ENCODE data around the gene PEF1. TPM values are rescaled to one million over a fixed set of nuclear protein-coding genes. Genes with fewer than 3 reads are reported as not detected.

The PEF1 gene
- total RNA-seq, 2 experiments from 2014 or later, result 45.9 to 47.1 TPM

- H3K9me3 Mint-ChIP-seq (ENCODE audit: low read depth), result no peaks in the 10 kb centered on the region
- no peaks in the 10 kb centered on the region for H3K4me1 Mint-ChIP-seq
- ATAC-seq (no peak), DNase-seq (no peak)
- no peaks in the 10 kb centered on the region for H3K36me3 Mint-ChIP-seq
- no peak overlapping the region for H3K27ac Mint-ChIP-seq
- H3K4me3 Mint-ChIP-seq, result no peak overlapping the region
- peaks cover 40% of the 10 kb centered on the region for H3K27me3 Mint-ChIP-seq
- CTCF ChIA-PET, result interaction anchor here (1.3 to 1.6 kb wide), 5 partner anchors 15 to 111 kb away, joined by 3 to 8 read pairs (median 4); partner anchors contain the start of gene COL16A1
Observed at GRCh38 chr1:31679091-31679490, 34.4 kb upstream of the PEF1 start.

- no peak overlapping the region for H3K4me3 Mint-ChIP-seq
- no peak for ATAC-seq
- H3K36me3 Mint-ChIP-seq, result no peaks in the 10 kb centered on the region
- H3K4me1 Mint-ChIP-seq, result no peaks in the 10 kb centered on the region
- H3K27me3 Mint-ChIP-seq, result peaks cover 40% of the 10 kb centered on the region
- DNase-seq, result no peak
- CTCF ChIA-PET, result interaction anchor here (1.3 to 1.6 kb wide), 5 partner anchors 14 to 111 kb away, joined by 3 to 8 read pairs (median 4); partner anchors contain the start of gene COL16A1
- H3K9me3 Mint-ChIP-seq (ENCODE audit: low read depth), result no peaks in the 10 kb centered on the region
- no peak overlapping the region for H3K27ac Mint-ChIP-seq
Observed at GRCh38 chr1:31678681-31679080, 34.0 kb upstream of the PEF1 start.

GRCh38 chr1:31677949-31678348, 33.3 kb upstream of the PEF1 start:
- no peak overlapping the region for H3K4me3 Mint-ChIP-seq
- CTCF ChIA-PET, result interaction anchor here (0.8 to 1.3 kb wide), 3 partner anchors 37 to 112 kb away, joined by 3 to 5 read pairs (median 4); no protein-coding TSS in a partner anchor
- peaks cover 40% of the 10 kb centered on the region for H3K27me3 Mint-ChIP-seq

GRCh38 chr1:31677401-31677800, 32.7 kb upstream of the PEF1 start:
- Mint-ChIP-seq H3K4me3 (no peak overlapping the region), H3K36me3 (no peaks in the 10 kb centered on the region), H3K4me1 (no peaks in the 10 kb centered on the region), H3K27ac (no peak overlapping the region), H3K9me3 (ENCODE audit: low read depth) (no peaks in the 10 kb centered on the region), H3K27me3 (peaks cover 36% of the 10 kb centered on the region)
- ATAC-seq (no peak), DNase-seq (no peak)
- CTCF ChIA-PET, result interaction anchor here (0.8 to 1.0 kb wide), 2 partner anchors 38 to 112 kb away, joined by 3 to 5 read pairs; no protein-coding TSS in a partner anchor

More at GRCh38 chr1:31677949-31678348, 33.3 kb upstream of the PEF1 start:
- Mint-ChIP-seq H3K9me3 (ENCODE audit: low read depth) (no peaks in the 10 kb centered on the region), H3K4me1 (no peaks in the 10 kb centered on the region), H3K36me3 (no peaks in the 10 kb centered on the region), H3K27ac (no peak overlapping the region)
- no peak for ATAC-seq
- DNase-seq, result no peak

GRCh38 chr1:31675756-31676155, 31.1 kb upstream of the PEF1 start:
- CTCF ChIA-PET, result interaction anchor here (1.4 to 1.6 kb wide), 3 partner anchors 12 to 113 kb away, joined by 4 to 5 read pairs (median 5); no protein-coding TSS in a partner anchor
- H3K9me3 Mint-ChIP-seq (ENCODE audit: low read depth), result no peaks in the 10 kb centered on the region
- no peaks in the 10 kb centered on the region for H3K4me1 Mint-ChIP-seq
- no peak overlapping the region for H3K27ac Mint-ChIP-seq
- H3K4me3 Mint-ChIP-seq, result no peak overlapping the region
- ATAC-seq, result no peak
- DNase-seq, result no peak
- H3K36me3 Mint-ChIP-seq, result no peaks in the 10 kb centered on the region
- peaks cover 36% of the 10 kb centered on the region for H3K27me3 Mint-ChIP-seq

GRCh38 chr1:31675161-31675560, 30.5 kb upstream of the PEF1 start:
- H3K36me3 Mint-ChIP-seq, result no peaks in the 10 kb centered on the region
- no peak overlapping the region for H3K27ac Mint-ChIP-seq
- peaks cover 3% of the 10 kb centered on the region for H3K4me1 Mint-ChIP-seq
- DNase-seq (no peak), ATAC-seq (no peak)
- no peak overlapping the region for H3K4me3 Mint-ChIP-seq
- peaks cover 39% of the 10 kb centered on the region for H3K27me3 Mint-ChIP-seq
- H3K9me3 Mint-ChIP-seq (ENCODE audit: low read depth), result no peaks in the 10 kb centered on the region
- CTCF ChIA-PET, result interaction anchor here (1.4 to 1.6 kb wide), 3 partner anchors 11 to 114 kb away, joined by 4 to 5 read pairs (median 5); no protein-coding TSS in a partner anchor

- H3K4me1 Mint-ChIP-seq, result peaks cover 5% of the 10 kb centered on the region
- no peak for ATAC-seq
- H3K4me3 Mint-ChIP-seq, result no peak overlapping the region
- H3K27ac Mint-ChIP-seq, result no peak overlapping the region
- H3K27me3 Mint-ChIP-seq, result peaks cover 42% of the 10 kb centered on the region
- H3K36me3 Mint-ChIP-seq, result no peaks in the 10 kb centered on the region
- CTCF ChIA-PET, result interaction anchor here (0.6 to 1.6 kb wide), 4 partner anchors 10 to 663 kb away, joined by 3 to 5 read pairs (median 4); no protein-coding TSS in a partner anchor
- no peaks in the 10 kb centered on the region for H3K9me3 Mint-ChIP-seq (ENCODE audit: low read depth)
- no peak for DNase-seq
Observed at GRCh38 chr1:31674626-31675025, 29.9 kb upstream of the PEF1 start.

GRCh38 chr1:31673433-31673832, 28.8 kb upstream of the PEF1 start:
- H3K4me1 Mint-ChIP-seq, result peaks cover 7% of the 10 kb centered on the region
- no peaks in the 10 kb centered on the region for H3K9me3 Mint-ChIP-seq (ENCODE audit: low read depth)
- CTCF ChIA-PET, result interaction anchor here (1.1 kb wide), 1 partner anchor 116 kb away, joined by 4 read pairs; no protein-coding TSS in a partner anchor
- H3K27me3 Mint-ChIP-seq, result peaks cover 45% of the 10 kb centered on the region
- H3K27ac Mint-ChIP-seq, result no peak overlapping the region
- DNase-seq, result no peak
- H3K36me3 Mint-ChIP-seq, result no peaks in the 10 kb centered on the region
- no peak overlapping the region for H3K4me3 Mint-ChIP-seq
- ATAC-seq, result no peak

- no peak for DNase-seq
- CTCF ChIA-PET, result interaction anchor here (1.1 kb wide), 1 partner anchor 116 kb away, joined by 4 read pairs; no protein-coding TSS in a partner anchor
- H3K9me3 Mint-ChIP-seq (ENCODE audit: low read depth), result no peaks in the 10 kb centered on the region
- H3K27me3 Mint-ChIP-seq, result peaks cover 42% of the 10 kb centered on the region
- H3K4me3 Mint-ChIP-seq, result no peak overlapping the region
- peaks cover 7% of the 10 kb centered on the region for H3K4me1 Mint-ChIP-seq
- no peak for ATAC-seq
- H3K27ac Mint-ChIP-seq, result no peak overlapping the region
- no peaks in the 10 kb centered on the region for H3K36me3 Mint-ChIP-seq
Observed at GRCh38 chr1:31672986-31673385, 28.3 kb upstream of the PEF1 start.

- H3K27ac Mint-ChIP-seq, result no peak overlapping the region
- ATAC-seq, result no peak
- H3K4me3 Mint-ChIP-seq, result no peak overlapping the region
- no peaks in the 10 kb centered on the region for H3K36me3 Mint-ChIP-seq
- H3K4me1 Mint-ChIP-seq, result peaks cover 7% of the 10 kb centered on the region
- H3K9me3 Mint-ChIP-seq (ENCODE audit: low read depth), result no peaks in the 10 kb centered on the region
- peaks cover 34% of the 10 kb centered on the region for H3K27me3 Mint-ChIP-seq
- CTCF ChIA-PET, result interaction anchor here (0.9 to 2.7 kb wide), 3 partner anchors 36 to 117 kb away, joined by 3 to 14 read pairs (median 5); no protein-coding TSS in a partner anchor
- DNase-seq, result no peak
Observed at GRCh38 chr1:31671561-31672201, 27.0 kb upstream of the PEF1 start.

GRCh38 chr1:31671147-31671546, 26.5 kb upstream of the PEF1 start:
- no peak overlapping the region for H3K4me3 Mint-ChIP-seq
- no peak for DNase-seq
- H3K27ac Mint-ChIP-seq, result no peak overlapping the region
- no peaks in the 10 kb centered on the region for H3K36me3 Mint-ChIP-seq
- H3K4me1 Mint-ChIP-seq, result peaks cover 7% of the 10 kb centered on the region
- no peaks in the 10 kb centered on the region for H3K9me3 Mint-ChIP-seq (ENCODE audit: low read depth)
- H3K27me3 Mint-ChIP-seq, result peaks cover 29% of the 10 kb centered on the region
- CTCF ChIA-PET, result interaction anchor here (0.9 to 2.7 kb wide), 7 partner anchors 12 to 293 kb away, joined by 3 to 14 read pairs (median 5); no protein-coding TSS in a partner anchor
- no peak for ATAC-seq

GRCh38 chr1:31670593-31670964, 25.9 kb upstream of the PEF1 start:
- DNase-seq (no peak), ATAC-seq (no peak)
- Mint-ChIP-seq H3K36me3 (no peaks in the 10 kb centered on the region), H3K27ac (no peak overlapping the region), H3K4me1 (peaks cover 7% of the 10 kb centered on the region), H3K27me3 (peaks cover 29% of the 10 kb centered on the region), H3K9me3 (ENCODE audit: low read depth) (no peaks in the 10 kb centered on the region), H3K4me3 (no peak overlapping the region)
- CTCF ChIA-PET, result interaction anchor here (1.0 to 2.7 kb wide), 5 partner anchors 13 to 293 kb away, joined by 4 to 14 read pairs (median 5); no protein-coding TSS in a partner anchor

GRCh38 chr1:31669786-31670592, 25.3 kb upstream of the PEF1 start:
- DNase-seq, result no peak
- no peaks in the 10 kb centered on the region for H3K9me3 Mint-ChIP-seq (ENCODE audit: low read depth)
- peaks cover 7% of the 10 kb centered on the region for H3K4me1 Mint-ChIP-seq
- H3K27me3 Mint-ChIP-seq, result peaks cover 30% of the 10 kb centered on the region
- ATAC-seq, result peak; percentile 49
- no peak overlapping the region for H3K27ac Mint-ChIP-seq
- peak overlapping the region; percentile 14 for H3K4me3 Mint-ChIP-seq
- CTCF ChIA-PET, result interaction anchor here (1.0 to 2.7 kb wide), 5 partner anchors 14 to 294 kb away, joined by 4 to 14 read pairs (median 5); no protein-coding TSS in a partner anchor
- H3K36me3 Mint-ChIP-seq, result no peaks in the 10 kb centered on the region

All from activated CD8-positive, alpha-beta memory T cell treated with anti-CD3 and anti-CD28 coated beads, Interleukin-2, amount 10 ng/mL, durations not matched to agents 7 days and 5 days (primary cell).